NAMALWA (cell line): ENCODE data around the gene CADM2.

Source experiments
- DNase-seq: peaks from one replicate; pipeline ENCODE4 v3.0.0-alpha.2; 2015; ENCODE audit warnings: low spot score

CADM2 gene

DNA sequence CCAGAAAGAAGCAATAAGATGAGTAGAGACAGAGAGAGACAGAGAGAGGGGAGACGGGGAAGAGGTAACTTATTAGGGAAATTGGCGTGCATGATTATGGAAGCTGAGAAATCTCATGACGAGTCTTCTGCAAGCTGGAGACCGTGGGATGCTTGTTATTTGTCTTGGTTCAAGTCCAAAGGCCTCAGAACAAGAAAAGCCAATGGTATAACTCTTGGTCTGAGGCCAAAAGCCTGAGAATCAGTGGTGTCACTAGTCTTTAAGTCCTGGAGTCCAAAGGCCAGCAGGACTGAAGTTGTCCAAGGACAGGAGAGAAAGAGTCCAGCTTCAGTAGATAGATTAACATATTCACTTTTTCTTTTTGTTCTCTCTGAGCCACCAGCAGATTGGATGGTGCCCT, 613.6 kb downstream of the CADM2 start:
- no peak for DNase-seq

DNA sequence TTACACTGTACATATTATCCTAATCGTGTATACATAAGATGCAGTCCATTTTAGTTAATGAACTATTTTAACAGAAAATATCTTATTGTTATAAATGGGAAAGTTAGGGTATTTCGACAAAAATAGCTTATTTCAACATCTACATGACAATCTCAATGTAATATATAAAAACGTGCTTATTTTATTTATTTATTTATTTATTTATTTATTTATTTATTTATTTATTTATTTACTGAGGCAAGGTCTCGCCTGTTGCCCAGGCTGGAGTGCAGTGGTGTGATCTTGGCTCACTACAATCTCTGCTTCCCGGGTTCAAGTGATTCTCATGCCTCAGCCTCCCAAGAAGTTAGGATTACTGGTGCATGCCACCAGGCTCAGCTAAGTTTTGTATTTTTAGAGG, 614.2 kb downstream of the CADM2 start:
- DNase-seq: no peak

DNA sequence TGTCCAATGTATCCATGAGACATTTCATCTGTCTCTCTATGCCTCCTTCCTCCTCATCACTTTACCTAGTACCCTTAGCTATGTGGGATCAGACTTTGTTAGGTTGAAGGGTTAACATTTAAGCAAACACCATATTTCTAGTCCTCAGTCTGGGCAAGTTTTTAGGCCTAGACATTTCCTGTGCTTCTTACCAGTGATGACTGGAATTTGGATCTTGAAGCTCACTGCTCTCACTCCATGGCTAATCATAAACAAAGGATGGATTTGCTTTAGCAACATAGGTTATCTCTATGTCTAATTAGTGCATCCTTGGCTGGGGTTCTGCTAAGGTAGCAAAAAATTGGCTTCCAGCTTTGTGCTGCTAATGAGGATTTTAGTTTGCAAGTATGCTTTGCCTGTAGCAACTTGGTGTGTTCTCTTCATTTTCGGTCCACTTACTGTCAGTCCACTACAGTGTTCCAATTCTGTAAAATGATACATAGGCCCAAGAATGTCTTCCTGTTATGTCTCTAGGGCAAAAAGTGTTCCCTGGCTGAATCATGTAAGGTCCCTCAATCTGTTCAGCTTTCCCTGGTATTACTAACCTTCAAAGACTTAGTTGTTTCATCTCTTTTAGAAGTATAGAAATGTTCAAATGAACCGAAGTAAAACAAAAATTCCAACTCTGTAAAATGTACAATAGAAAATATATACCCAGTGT, 615.4 kb downstream of the CADM2 start:
- no peak for DNase-seq

DNA sequence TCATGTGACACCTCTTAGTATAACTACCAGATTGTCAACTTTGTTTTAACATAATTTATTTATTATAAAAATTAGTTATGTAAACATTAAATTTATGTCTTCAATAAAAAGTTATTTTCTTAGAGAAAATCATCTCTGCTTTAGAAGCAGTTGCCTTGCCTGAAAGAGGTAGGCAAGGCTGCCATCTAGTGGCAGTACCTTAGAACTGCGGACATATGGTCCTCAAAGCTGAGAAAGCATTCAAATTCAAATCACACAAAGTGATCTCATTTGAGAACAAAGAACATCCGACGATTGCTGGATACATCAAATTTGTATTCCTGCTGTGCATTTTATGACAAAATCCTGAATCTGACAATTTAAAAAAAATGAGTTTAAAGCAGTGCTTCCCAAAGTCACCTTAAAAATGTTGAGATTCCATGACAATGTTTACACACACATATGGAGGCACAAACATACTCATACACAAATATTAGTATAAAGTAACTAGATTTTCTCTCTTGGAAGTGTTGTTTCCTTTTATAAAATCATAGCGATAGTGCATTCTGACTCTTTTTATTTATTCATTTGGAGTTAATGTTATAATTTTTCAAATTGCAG, 617.4 kb downstream of the CADM2 start:
- peak; percentile 58 for DNase-seq

DNA sequence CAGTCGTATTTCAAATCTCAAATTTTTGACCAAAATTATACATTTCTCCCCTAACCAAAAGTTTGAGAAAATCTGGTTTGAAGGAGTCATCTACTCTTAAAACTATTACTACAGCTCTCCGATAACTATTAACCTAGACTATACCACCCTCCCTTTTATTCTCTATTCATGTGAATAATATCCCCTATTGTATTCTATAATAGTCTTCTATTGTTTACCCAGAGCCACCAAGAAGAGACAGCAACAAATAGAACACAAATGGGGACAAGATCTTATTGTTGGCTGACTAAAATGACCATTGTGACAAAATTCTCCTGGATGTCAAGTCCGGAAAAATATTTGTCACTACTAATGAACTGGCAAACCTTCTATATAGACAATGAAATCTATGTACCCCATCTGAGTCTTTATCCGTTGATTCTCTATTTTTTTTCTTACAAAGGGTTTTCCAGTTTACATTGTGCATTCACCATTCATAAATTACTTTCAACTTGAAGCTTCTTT, 618.0 kb downstream of the CADM2 start:
- no peak for DNase-seq

DNA sequence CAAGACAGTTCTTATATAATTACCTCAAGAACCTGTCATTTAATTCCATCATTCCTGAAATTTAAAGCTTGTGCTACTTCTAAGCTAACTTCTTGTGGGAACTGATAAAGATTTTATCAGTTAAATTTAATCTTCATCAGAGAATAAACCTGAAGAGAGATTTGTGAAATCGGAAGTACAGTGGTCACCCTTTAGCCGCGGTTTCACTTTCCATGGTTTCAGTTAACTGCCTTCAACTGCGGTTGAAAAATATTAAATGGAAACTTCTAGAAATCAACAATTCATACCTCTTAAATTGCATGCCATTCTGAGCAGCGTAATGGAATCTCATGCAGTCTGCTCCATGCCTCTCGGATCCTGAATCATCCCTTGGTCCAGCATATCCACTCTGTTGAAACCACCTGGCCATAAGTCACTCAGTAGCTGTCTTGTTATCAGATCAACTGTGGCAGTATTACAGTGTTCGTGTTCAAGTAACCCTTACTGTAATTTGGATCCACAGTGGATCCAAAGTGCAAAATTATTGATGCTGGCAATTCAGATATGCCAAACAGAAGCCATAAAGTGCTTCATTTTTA, 626.1 kb downstream of the CADM2 start:
- no peak for DNase-seq

DNA sequence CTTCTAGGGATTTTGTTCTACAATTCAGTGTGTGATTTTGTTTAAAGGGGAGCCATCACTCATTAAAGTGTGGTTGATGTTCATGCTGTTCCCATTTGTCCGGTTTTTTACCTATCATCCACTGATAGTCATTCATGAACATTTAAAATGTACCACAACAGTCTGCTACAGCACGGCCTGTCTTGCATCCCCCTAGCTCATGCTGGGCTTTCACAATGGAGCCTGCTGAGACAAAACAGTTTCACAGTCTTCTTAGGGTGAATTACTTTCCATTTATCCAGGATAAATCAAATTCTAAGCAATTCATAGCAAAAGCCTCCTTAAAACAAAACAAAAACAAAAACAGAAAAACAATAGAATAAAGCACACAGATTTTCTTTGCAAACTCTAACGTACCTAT, 627.2 kb downstream of the CADM2 start:
- DNase-seq: no peak

DNA sequence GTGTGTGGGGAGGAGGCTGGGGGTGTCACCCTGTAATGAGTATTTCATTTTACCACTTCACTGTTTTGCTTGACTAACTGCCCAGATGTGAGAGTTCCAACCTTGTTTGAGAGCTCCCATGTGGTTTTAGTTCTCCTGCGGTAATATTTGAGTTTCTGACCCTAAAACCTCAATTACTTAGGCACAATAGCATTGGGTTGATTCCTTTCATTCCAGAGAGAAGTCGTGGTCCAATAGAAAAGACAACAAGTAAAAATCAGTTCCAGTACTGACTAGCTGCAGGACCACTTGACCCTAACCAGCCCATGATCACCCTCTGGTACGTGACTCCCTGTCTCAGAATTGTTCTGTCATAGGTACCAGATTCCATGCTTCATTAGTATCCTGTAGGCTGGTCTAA, 630.4 kb downstream of the CADM2 start:
- DNase-seq: no peak

DNA sequence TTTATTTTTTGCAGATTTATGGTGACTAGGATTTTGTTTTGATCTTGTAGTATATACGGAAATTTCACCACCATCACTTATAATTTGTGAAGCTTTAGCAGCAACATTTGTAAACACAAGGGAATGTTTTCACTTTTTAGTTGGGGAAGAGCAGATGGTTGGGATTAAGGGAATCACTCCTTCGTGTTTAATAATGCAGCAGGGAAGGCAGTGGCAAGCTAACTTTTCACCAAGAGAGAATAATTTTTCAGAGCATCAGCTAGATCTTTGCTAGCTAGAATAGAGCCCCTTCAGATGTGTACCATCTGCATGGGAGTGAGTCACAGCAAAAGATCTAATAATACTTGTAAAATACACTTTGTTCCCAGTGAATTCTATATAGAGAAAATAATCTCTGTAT, 632.7 kb downstream of the CADM2 start:
- DNase-seq: no peak

DNA sequence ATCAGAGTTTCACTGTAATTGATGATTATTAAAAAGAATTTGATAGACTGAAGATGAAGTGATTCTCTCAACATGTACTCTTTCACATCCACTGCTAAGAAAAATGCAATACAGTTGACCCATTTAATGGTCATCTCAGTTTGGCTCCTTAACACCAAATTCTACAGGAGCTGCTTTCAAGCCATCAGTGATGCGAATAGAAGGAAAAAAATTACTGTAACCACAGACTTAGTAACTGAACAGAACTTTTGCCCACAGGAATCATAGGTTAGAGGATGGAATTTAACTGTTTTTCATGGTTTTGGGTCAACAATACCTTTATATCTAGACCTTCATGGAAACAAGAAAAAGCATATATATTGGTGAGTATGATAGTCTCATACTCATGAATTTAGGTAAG, 633.5 kb downstream of the CADM2 start:
- DNase-seq: no peak

DNA sequence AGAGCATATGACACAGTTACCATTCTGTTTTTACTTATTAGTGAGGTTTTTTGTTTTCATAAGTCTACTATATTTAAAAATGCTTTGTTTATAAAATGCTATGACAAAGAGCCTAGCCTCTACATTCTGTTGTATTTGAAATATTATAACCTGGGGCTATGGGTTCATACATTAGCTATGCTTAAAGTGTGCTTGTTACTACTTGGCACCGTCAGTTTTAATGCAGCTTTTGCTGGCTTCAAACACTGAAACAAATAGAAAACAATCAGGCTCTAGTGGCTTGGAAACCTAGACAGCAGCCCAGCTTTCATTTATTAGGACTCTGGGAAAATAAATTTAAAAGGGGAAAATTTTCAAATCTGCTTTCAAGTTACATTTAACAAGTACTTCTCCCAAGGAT, 635.9 kb downstream of the CADM2 start:
- no peak for DNase-seq

DNA sequence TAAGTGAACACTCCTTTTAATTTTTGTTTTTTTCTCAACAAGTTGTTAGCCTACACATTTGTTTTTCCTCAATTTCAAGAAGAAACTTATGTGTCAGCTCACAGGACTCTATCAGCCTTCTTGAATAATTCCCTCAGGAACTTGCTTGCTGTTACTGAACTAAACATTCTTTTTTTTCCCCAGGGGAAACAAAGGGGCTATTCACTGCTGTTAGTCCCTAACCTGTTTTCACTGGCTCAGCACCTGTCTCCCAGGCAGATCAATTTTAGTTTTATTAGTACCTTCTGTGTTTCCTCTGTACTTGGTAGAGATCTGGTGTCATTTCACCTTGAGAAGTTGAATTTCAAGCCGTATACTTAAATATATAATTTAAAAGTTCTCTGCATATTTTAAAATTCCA, 644.6 kb downstream of the CADM2 start:
- no peak for DNase-seq

DNA sequence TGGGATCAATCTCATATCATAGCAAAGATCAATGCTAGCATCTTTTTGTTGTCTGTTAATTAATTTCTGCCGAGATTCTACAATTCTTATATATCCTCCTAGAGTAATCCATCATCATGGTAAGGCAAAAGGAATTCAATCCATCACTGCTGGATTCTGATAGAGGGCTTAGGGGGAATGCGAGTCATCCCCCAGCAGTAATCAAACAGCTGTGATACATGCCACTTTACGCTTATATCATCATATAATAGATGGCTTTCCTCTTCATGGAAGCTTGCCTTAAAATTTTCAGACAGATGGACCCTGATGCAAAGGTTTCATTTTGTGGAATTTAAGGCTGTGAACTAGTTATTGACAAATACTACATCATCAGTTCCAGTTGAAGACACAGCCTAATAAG, 645.9 kb downstream of the CADM2 start:
- DNase-seq: no peak

DNA sequence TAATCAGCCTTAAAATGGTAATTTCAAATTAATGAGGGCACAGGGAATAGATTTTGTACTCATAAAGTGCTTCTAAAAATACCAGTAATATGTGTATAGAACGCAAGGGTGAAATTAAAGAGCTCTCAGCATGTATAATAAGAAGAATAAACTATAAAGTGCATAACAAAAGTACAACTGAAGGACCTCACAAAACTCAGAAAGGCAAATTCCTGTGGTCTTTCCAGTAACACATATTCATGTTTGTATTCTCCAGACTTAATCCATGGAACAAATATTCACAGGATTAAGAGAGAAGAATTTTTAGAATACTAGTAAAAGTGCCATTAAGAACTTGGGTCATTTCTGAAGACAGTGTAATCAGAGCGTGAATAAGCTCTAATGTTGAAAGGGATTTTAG, 646.3 kb downstream of the CADM2 start:
- DNase-seq: no peak

DNA sequence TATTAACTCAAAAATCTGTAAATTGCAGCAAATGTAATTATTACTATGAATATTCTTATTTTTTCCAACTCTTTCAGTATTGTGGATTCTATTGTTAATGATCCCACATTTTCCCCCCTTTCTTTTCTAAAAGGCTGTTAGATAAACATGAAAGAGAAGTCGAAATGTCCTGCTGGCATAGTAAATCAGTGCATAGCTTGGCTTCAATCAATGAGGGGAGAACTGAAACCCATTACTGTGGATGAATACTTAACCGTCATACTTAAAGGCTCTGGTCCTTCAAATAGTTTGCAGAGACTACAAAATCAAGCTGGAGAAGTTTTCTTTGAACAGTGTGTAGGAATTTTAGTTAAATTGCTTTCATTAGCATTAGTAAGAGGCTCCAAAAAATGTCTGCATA, 667.9 kb downstream of the CADM2 start:
- no peak for DNase-seq

DNA sequence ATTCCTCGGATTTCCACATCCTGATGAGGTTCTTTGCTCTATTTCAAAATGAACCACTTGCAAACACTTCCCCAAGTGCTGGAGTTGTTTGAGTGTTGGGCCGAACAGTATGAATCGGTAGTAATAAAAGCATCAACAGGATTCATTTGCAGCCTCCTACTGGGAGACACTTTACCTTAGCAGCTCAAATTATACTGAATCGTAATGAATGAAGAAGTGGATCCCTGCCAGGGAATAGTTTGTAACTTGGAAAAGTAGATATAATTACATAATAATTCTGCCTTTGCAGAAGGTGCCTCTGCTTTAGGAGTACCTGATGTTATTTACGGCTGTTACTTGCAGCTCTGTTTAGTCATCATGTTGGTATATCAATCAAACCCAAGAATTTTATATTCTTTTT, 669.1 kb downstream of the CADM2 start:
- DNase-seq: no peak

DNA sequence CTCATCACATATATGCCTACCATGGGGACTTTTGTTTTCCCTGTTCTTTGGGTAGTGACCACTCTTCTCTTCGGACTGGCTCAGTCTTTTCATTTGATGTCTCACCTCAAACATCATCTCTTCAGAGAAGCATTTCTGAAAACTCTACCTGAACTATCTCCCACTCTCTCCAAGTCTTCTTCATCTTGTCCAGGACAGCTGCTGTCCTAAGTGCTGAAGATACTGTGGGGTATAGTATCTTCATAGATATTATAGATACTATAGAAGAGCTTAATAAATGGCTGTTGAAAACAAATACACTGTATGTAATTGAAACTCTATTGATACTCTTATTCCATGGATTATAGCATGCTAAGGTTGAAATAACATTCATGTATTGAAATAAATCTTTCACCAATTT, 672.3 kb downstream of the CADM2 start:
- no peak for DNase-seq

DNA sequence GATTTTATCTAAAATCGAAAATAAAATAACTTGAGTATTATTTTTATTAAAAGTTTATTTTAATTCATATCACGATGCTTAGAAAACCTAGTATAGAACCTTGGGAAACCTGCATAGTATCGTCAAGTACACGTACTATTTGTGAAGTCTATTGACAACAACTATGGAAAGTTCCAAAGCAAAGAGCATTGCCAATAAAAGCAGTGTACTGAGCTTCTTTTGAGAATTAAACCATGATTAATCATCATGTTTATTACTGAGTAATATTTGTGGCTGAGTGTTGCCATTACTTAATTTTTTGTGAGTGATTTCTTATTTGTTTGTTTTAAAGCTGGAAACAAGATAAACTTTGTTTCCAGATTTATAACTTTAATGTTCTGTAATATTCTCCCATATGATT, 674.1 kb downstream of the CADM2 start:
- DNase-seq: no peak

DNA sequence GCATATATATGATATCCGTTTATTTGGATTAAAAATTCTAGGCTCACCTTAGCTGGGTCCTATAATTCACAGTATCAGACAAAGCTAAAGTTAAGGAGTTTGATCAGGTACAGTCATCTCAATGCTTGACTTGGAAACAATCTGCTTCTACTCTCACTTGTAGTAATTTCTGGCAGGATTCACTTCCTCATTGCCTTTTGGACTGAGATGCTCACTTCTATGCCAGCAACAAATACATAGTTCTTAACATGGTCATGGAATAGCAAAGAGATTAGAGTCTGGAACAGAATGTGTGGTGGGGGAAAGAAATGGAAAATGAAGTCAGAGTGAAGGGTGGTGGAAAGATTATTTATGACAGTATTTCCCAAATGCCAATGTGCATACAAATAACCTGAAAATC, 693.6 kb downstream of the CADM2 start:
- no peak for DNase-seq

DNA sequence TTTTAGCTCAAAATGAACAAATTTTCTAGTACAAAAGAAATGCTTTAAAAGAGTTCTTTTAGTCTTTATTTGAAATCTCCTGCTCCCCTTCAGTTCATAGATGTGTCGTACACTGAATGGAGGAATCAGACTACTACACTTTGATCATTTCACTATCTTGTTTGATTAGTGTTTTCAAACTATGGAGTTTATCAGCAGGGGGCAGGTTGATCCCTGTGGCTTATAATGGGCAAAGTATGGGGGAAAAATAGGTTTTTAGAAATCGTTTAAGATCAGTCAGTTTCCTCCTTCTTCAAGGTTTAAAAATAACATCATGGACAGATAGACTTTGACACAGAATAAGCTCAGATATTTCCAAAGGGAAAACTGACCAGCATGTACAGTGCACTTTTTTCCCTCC, 701.7 kb downstream of the CADM2 start:
- no peak for DNase-seq

DNA sequence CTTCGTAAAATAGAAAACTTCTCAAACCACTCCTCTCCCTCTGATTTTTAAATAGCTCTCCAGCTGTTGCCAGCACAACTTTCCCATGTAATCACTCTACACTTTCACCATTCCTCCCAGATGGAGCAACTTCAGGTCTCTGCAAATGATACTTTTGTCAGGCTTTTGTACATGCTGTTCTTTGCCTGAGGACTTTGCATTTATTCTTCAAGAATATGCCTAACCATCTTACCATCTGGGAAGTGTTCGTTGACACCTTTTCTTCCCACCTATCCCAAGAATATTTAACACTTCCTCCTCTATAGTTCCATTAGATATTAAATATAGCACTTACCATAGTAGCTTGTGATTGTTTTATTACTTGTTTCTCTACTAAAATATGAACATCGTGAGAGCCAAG, 703.7 kb downstream of the CADM2 start:
- DNase-seq: no peak

DNA sequence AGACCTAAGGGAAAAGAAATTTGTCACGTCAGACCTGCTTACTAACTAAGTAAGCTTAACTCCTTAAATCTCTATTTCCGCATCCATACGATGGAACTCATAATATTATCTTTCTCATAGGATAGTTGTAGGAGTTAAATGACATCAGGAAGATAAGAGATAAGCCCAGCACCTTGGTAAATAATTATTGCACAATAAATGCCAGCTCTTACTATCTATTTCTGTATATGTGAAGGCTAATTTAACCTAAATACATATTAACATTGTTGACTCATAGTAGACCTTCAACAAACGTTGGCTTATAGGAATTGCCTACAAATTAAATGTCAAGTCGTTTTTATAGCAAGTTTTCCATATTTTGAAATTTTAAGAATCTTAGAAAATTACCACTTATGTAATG, 709.0 kb downstream of the CADM2 start:
- no peak for DNase-seq

DNA sequence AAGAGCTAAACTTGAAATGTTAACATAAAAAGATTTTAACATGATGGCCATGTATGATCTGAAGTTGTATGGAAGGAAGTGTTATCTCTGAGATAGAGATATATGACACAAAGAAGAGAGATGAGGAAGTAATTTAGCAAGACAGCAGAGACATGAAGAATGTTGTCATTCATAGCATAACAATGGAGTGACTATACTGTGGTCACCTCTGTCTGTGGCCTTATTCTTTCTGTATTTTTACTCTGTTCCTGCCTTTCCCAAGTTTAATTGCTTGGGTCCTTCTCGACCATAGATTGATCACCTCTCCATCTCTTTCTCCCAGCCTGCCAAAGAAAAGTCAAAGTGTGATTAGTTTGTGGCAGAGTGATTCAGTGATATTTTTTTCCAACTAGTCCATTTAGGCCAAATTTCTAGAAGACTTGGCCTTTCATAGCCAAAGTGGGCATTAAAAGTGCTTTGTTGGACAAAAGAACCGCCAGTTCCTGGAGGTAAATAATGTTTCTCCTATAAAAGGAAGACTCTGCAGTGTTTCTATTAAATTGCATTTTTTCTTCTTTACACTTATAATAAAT, 711.9 kb downstream of the CADM2 start:
- DNase-seq: no peak
